ENCODE measurements around the gene INO80. TPM values are rescaled to one million over a fixed set of nuclear protein-coding genes. Genes with fewer than 3 reads are reported as not detected.

Gene INO80
- total RNA-seq, 4 donors from 2014 or later = 22.4 to 28.7 (median 24.0) TPM

DNA sequence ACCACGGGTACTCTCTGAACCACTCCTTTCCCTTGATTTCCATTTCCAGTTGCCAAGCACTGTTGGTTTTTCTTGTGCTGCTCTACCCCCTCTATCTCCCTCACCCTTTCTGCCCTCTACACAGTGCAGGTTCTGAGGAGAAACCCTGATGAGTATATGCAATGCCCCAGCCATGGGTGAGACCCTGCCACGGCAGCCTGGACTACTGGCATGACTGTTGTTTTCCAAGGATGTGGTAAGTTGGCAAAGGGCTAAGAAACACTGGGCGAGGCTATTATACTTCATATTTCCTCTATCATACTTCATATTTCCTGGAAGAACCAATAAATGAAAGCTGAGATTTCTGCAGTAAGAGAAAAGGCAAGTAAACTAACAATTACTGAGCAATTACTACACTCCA lies 134.9 kb downstream of the INO80 start:
- WGBS = 73% methylated on average over 3 of the region's 3 CpGs
- intact Hi-C loops (cut with DNase I) = no loop called here
- Histone ChIP-seq H3K27ac (replicated peaks in 1 of 4) (no peak overlapping the region), H3K27me3 (no peaks in the 10 kb centered on the region), H3K9me3 (no peaks in the 10 kb centered on the region), H3K4me1 (peaks cover 0 to under 1% (median 0%) of the 10 kb centered on the region in 4 donors), H3K36me3 (peaks cover 89 to 100% (median 97%) of the 10 kb centered on the region in 4 donors), H3K4me3 (no peak overlapping the region)
- TF ChIP-seq EP300 (IDR thresholded peaks at IDR 0.05) (no peak), POLR2A (IDR thresholded peaks at IDR 0.05; ENCODE audit: low read depth) (no peak), POLR2AphosphoS5 (IDR thresholded peaks at IDR 0.05) (no peak)
- TF ChIP-seq, protein P1, sequence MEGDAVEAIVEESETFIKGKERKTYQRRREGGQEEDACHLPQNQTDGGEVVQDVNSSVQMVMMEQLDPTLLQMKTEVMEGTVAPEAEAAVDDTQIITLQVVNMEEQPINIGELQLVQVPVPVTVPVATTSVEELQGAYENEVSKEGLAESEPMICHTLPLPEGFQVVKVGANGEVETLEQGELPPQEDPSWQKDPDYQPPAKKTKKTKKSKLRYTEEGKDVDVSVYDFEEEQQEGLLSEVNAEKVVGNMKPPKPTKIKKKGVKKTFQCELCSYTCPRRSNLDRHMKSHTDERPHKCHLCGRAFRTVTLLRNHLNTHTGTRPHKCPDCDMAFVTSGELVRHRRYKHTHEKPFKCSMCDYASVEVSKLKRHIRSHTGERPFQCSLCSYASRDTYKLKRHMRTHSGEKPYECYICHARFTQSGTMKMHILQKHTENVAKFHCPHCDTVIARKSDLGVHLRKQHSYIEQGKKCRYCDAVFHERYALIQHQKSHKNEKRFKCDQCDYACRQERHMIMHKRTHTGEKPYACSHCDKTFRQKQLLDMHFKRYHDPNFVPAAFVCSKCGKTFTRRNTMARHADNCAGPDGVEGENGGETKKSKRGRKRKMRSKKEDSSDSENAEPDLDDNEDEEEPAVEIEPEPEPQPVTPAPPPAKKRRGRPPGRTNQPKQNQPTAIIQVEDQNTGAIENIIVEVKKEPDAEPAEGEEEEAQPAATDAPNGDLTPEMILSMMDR (IDR thresholded peaks at IDR 0.05) = no peak
- no peak for DNase-seq (ENCODE audit: extremely low spot score)

DNA sequence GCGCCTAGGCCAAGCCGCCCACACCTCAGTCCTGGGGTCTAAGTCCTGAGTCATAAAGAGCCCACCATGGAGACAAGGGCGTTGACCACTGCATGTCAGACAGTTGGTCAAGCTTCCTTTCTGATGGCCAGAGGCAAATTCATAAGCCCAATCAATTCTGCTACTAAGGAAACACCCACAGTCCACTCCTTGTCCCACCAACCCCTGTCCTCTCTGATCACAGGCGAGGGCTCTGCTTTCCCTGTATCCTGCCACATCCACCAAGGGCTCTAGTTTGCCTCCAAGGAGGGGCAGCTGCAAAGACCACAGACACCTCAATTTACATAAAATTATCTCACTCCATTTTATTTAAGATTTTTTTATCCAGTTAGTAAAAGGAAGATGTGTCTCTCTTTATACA lies 137.5 kb downstream of the INO80 start:
- Histone ChIP-seq H3K4me3 (no peak overlapping the region), H3K27ac (replicated peaks in 1 of 4) (no peak overlapping the region), H3K36me3 (peaks cover 65 to 82% (median 78%) of the 10 kb centered on the region in 4 donors), H3K9me3 (no peaks in the 10 kb centered on the region), H3K27me3 (no peaks in the 10 kb centered on the region), H3K4me1 (peaks cover 0 to 4% (median 0%) of the 10 kb centered on the region in 4 donors)
- WGBS = 96% methylated on average over 4 of the region's 4 CpGs
- TF ChIP-seq EP300 (IDR thresholded peaks at IDR 0.05) = no peak
- DNase-seq (ENCODE audit: extremely low spot score) = no peak
- intact Hi-C loops (cut with DNase I) = no loop called here

DNA sequence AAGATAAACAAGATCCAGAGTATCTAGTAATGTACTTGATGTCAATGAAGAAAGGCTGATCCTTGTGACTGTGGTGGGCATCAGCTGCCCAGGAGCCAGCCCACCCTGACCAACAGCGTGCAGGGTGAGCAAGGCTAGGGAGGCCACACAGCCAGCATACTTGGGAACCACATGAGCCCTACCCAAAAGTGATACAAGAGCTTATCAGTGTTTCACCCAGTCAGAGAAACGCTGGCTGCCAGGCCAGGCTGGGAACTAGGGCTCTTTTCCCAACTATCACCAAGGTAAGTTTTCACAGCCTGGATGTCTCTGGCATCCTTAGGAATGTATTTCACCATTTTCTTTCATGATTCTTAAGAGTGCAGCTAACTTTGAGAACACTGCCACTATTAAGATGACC lies 137.9 kb downstream of the INO80 start:
- H3K9me3 ChIP-seq = no peaks in the 10 kb centered on the region
- no peaks in the 10 kb centered on the region for H3K27me3 ChIP-seq
- H3K4me1 ChIP-seq = peaks cover 0 to 4% (median 0%) of the 10 kb centered on the region in 4 donors
- no peak overlapping the region for H3K27ac ChIP-seq (replicated peaks in 1 of 4)
- DNase-seq (ENCODE audit: extremely low spot score) = no peak
- 94% methylated on average over 2 of the region's 2 CpGs for WGBS
- intact Hi-C loops (cut with DNase I) = no loop called here
- no peak overlapping the region for H3K4me3 ChIP-seq
- no peak for TF ChIP-seq POLR2A (IDR thresholded peaks at IDR 0.05; ENCODE audit: low read depth)
- TF ChIP-seq POLR2AphosphoS5 (IDR thresholded peaks at IDR 0.05) = no peak
- TF ChIP-seq, protein P1 (IDR thresholded peaks at IDR 0.05) = no peak
- TF ChIP-seq EP300 (IDR thresholded peaks at IDR 0.05) = no peak
- H3K36me3 ChIP-seq = peaks cover 61 to 77% (median 74%) of the 10 kb centered on the region in 4 donors

DNA sequence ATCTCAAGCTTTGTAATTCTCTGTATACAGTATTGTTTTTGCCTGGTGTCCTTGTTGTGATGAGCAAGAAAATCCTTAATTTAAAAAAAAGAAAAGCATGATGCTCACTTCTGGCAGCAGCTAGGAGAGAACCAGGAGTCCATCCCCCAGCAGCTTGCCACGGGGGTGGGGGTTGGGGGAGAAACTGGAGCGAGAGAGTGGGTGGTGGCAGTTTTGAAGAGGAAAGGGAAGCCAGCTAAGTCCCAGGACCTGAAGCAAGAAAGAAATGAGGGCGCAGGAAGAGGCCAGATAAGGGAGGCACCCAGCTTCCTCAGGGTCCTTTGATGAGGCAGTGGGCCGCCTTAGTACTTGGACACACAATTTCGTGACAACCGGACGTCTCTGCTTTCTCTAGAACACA lies 139.3 kb downstream of the INO80 start:
- H3K9me3 ChIP-seq = no peaks in the 10 kb centered on the region
- no peak overlapping the region for H3K27ac ChIP-seq (replicated peaks in 1 of 4)
- no peak for DNase-seq (ENCODE audit: extremely low spot score)
- peaks cover 0 to 4% (median 0%) of the 10 kb centered on the region in 4 donors for H3K4me1 ChIP-seq
- intact Hi-C loops (cut with DNase I) = no loop called here
- no peak for TF ChIP-seq EP300 (IDR thresholded peaks at IDR 0.05)
- TF ChIP-seq, protein P1 (IDR thresholded peaks at IDR 0.05) = no peak
- TF ChIP-seq POLR2A (IDR thresholded peaks at IDR 0.05; ENCODE audit: low read depth) = no peak
- no peak for TF ChIP-seq POLR2AphosphoS5 (IDR thresholded peaks at IDR 0.05)
- H3K36me3 ChIP-seq = peaks cover 50 to 64% (median 61%) of the 10 kb centered on the region in 4 donors
- WGBS = 73% methylated on average over 7 of the region's 7 CpGs
- H3K4me3 ChIP-seq = no peak overlapping the region
- H3K27me3 ChIP-seq = no peaks in the 10 kb centered on the region

DNA sequence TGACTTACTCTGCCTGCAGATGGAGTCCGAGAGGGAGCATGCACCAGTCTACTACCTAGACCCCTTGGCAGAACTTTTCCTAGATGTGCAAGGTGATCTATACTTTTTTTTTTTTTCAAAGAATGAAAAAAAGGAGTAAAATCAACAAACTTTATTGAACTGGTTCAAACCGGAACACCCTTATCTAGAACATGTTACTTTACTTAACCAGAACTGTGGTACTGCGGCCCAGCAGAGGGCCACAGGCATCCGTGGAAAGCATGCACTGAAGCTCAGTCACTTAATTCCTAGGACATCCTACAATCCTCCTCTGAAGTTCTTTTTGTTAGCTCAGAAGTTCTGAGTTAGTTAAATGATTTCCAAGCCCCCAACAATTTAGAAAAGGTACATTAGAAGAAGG lies 141.2 kb downstream of the INO80 start:
- TF ChIP-seq POLR2A (IDR thresholded peaks at IDR 0.05; ENCODE audit: low read depth) = no peak
- TF ChIP-seq POLR2AphosphoS5 (IDR thresholded peaks at IDR 0.05) = no peak
- no peak for TF ChIP-seq EP300 (IDR thresholded peaks at IDR 0.05)
- TF ChIP-seq, protein P1 (IDR thresholded peaks at IDR 0.05) = no peak
- intact Hi-C loops (cut with DNase I) = no loop called here
- Histone ChIP-seq H3K9me3 (no peaks in the 10 kb centered on the region), H3K27ac (replicated peaks in 1 of 4) (no peak overlapping the region), H3K4me3 (no peak overlapping the region), H3K36me3 (peaks cover 34 to 45% (median 41%) of the 10 kb centered on the region in 4 donors), H3K4me1 (peaks cover 0 to 4% (median 0%) of the 10 kb centered on the region in 4 donors), H3K27me3 (no peaks in the 10 kb centered on the region)
- 82% methylated on average over 4 of the region's 4 CpGs for WGBS
- DNase-seq (ENCODE audit: extremely low spot score) = no peak

All from esophagus muscularis mucosa (tissue), 4 donors.